HCT116 (cell line): ENCODE measurements around the gene TBCC. TPM values are rescaled to one million over a fixed set of nuclear protein-coding genes. Genes with fewer than 3 reads are reported as not detected.

Experiments
- ATAC-seq: fragments of 200-7000 bp; cut with Tn5 transposase; 2 replicates; pipeline ENCODE4 v1.9.1; 2020; ENCODE audit warnings: mild to moderate bottlenecking, moderate library complexity
- BruUV-seq: library from RNA; stranded (reverse); fragments of 400-500 nt; replicated peaks from 2 replicates; lab custom pipeline; 2021; lab: Mats Ljungman, UMichigan
- CTCF ChIA-PET: fragments of 300-600 bp; sonication (Branson Sonifier 250); formaldehyde crosslinking; loops from one replicate; lab custom pipeline; 2021; ENCODE audit warnings: antibody characterized with exemption; lab: Charles Lee
- POLR2A ChIA-PET: fragments of 300-600, 350-600 bp; sonication (Branson Sonifier 250); formaldehyde crosslinking; loops from one replicate; lab custom pipeline; 2021; ENCODE audit warnings: antibody characterized with exemption; lab: Charles Lee
- RAD21 ChIA-PET, 2 experiments: fragments of 300-600 bp; sonication (Branson Sonifier 250); formaldehyde crosslinking; loops; one replicate each; lab custom pipeline; 2023; ENCODE audit warnings: low total read pairs in 2 of 2; ENCODE audit not compliant: uncharacterized antibody in 2 of 2, unreplicated experiment in 2 of 2, low non-redundant PET in 1 of 2; lab: Charles Lee
- DNase-seq: peaks from one replicate; pipeline ENCODE4 v3.0.0-alpha.2; 2010; ENCODE audit warnings: low read depth, low spot score
- H2AFZ ChIP-seq: fragments of 200-600 bp; shearing (Covaris generic), sonication (generic); 2 replicates; pipeline ENCODE4 v1.6.1; 2017; ENCODE audit warnings: low read depth, mixed run types, mixed read lengths, antibody characterized with exemption, low read length; ENCODE audit not compliant: poor library complexity, severe bottlenecking
- H3K27ac ChIP-seq: 2 replicates; pipeline ENCODE4 v1.5.1; 2012; ENCODE audit warnings: low read depth, low read length
- H3K27me3 ChIP-seq: fragments of 200-600 bp; sonication (generic); 2 replicates; pipeline ENCODE4 v1.6.1; 2016; ENCODE audit warnings: mixed run types, low read length, mixed read lengths; ENCODE audit not compliant: insufficient read depth
- H3K36me3 ChIP-seq, 2 experiments: fragments of 200-500 bp in 1 of 2; fragments of 200-600 bp in 1 of 2; sonication (Bioruptor generic) in 1 of 2; sonication (generic) in 1 of 2; 2 replicates each; pipeline versions ENCODE4 v1.5.1 to v1.6.1; 2014 to 2016; ENCODE audit warnings: low read length in 2 of 2, inconsistent platforms in 1 of 2, mixed read lengths in 1 of 2, mixed run types in 1 of 2; ENCODE audit not compliant: insufficient read depth in 2 of 2, control insufficient read depth in 1 of 2
- H3K4me1 ChIP-seq, 2 experiments: fragments of 200-600 bp in 1 of 2; sonication (generic) in 1 of 2; 2 replicates each; pipeline versions ENCODE4 v1.5.1 to v1.6.1; 2012 to 2017; ENCODE audit warnings: low read length in 2 of 2, inconsistent platforms in 1 of 2, mild to moderate bottlenecking in 1 of 2, mixed read lengths in 1 of 2, mixed run types in 1 of 2, moderate library complexity in 1 of 2; ENCODE audit not compliant: insufficient read depth in 2 of 2, control insufficient read depth in 1 of 2
- H3K4me2 ChIP-seq: fragments of 200-600 bp; sonication (generic); 2 replicates; pipeline ENCODE4 v1.6.1; 2017; ENCODE audit warnings: mixed run types, low read length, mixed read lengths
- H3K4me3 ChIP-seq, 2 experiments: fragments of 200-600 bp in 1 of 2; sonication (generic) in 1 of 2; replicated peaks in 1 of 2; 2 replicates each; pipeline ENCODE4 v1.5.1; 2011 to 2016; ENCODE audit warnings: low read length in 2 of 2, control low read depth in 1 of 2, low read depth in 1 of 2, mild to moderate bottlenecking in 1 of 2, mixed read lengths in 1 of 2, mixed run types in 1 of 2
- H3K79me2 ChIP-seq: fragments of 200-600 bp; sonication (generic); 2 replicates; pipeline ENCODE4 v1.6.1; 2017; ENCODE audit warnings: mild to moderate bottlenecking, mixed run types, low read length, moderate library complexity, mixed read lengths; ENCODE audit not compliant: insufficient read depth
- H3K9ac ChIP-seq: fragments of 200-600 bp; sonication (generic); 2 replicates; pipeline ENCODE4 v1.6.1; 2016; ENCODE audit warnings: low read length, mixed read lengths
- H3K9me2 ChIP-seq: fragments of 200-600 bp; sonication (generic), shearing (Covaris generic); 2 replicates; pipeline ENCODE4 v1.6.1; 2017; ENCODE audit warnings: mixed run types, mild to moderate bottlenecking, moderate library complexity; ENCODE audit not compliant: insufficient read depth
- H3K9me3 ChIP-seq, 2 experiments: fragments of 200-500 bp in 1 of 2; fragments of 200-600 bp in 1 of 2; sonication (Bioruptor generic) in 1 of 2; sonication (generic) in 1 of 2; 2 replicates each; pipeline ENCODE4 v1.6.1; 2014 to 2017; ENCODE audit warnings: low read length in 2 of 2, mixed read lengths in 2 of 2, inconsistent platforms in 1 of 2, low read depth in 1 of 2, mild to moderate bottlenecking in 1 of 2, mixed run types in 1 of 2, moderate library complexity in 1 of 2; ENCODE audit not compliant: control insufficient read depth in 1 of 2, insufficient read depth in 1 of 2
- H4K20me1 ChIP-seq: fragments of 200-600 bp; sonication (generic), shearing (Covaris generic); 2 replicates; pipeline ENCODE4 v1.6.1; 2017; ENCODE audit warnings: mixed run types, mild to moderate bottlenecking, moderate library complexity; ENCODE audit not compliant: insufficient read depth
- EGR1 ChIP-seq: IDR thresholded peaks from 2 replicates; pipeline ENCODE4 v1.6.1; 2012; ENCODE audit warnings: low read depth
- ELF1 ChIP-seq: IDR thresholded peaks from 2 replicates; pipeline ENCODE4 v1.6.1; 2012; ENCODE audit warnings: low read depth, borderline replicate concordance
- EZH2phosphoT487 ChIP-seq: fragments of 200-600 bp; IDR thresholded peaks from 2 replicates; pipeline ENCODE4 v1.6.1; 2018; ENCODE audit warnings: antibody characterized with exemption, borderline replicate concordance
- POLR2AphosphoS5 ChIP-seq: IDR thresholded peaks from 2 replicates; pipeline ENCODE4 v1.6.1; 2011; ENCODE audit warnings: mild to moderate bottlenecking, low read depth, low read length, moderate library complexity
- TCF7L2 ChIP-seq: IDR thresholded peaks from 2 replicates; pipeline ENCODE4 v1.7.0; 2011; ENCODE audit warnings: borderline replicate concordance, inconsistent platforms; ENCODE audit not compliant: insufficient read depth, insufficient read length; ENCODE audit errors: extremely low read depth
- ZNF274 ChIP-seq: fragments of 200-500 bp; sonication (Bioruptor generic); IDR thresholded peaks from 2 replicates; pipeline ENCODE4 v1.6.1; 2014; ENCODE audit warnings: mild to moderate bottlenecking, low read depth, low read length, inconsistent platforms
- intact Hi-C: fragments of 100-400 bp; cut with micrococcal nuclease; formaldehyde crosslinking; loops from 2 replicates; pipeline ENCODE4 v1.10.0; 2022
- total RNA-seq: library from RNA; stranded (reverse); gene quantifications from one replicate; pipeline ENCODE4 v1.2.1, GENCODE V29; 2021; ENCODE audit not compliant: unreplicated experiment
- TF ChIP-seq, protein P1 (sequence below): IDR thresholded peaks from 2 replicates; pipeline ENCODE4 v1.6.1; 2012

TBCC gene
- total RNA-seq, 1 experiment from 2014 or later: 17.1 TPM

DNA sequence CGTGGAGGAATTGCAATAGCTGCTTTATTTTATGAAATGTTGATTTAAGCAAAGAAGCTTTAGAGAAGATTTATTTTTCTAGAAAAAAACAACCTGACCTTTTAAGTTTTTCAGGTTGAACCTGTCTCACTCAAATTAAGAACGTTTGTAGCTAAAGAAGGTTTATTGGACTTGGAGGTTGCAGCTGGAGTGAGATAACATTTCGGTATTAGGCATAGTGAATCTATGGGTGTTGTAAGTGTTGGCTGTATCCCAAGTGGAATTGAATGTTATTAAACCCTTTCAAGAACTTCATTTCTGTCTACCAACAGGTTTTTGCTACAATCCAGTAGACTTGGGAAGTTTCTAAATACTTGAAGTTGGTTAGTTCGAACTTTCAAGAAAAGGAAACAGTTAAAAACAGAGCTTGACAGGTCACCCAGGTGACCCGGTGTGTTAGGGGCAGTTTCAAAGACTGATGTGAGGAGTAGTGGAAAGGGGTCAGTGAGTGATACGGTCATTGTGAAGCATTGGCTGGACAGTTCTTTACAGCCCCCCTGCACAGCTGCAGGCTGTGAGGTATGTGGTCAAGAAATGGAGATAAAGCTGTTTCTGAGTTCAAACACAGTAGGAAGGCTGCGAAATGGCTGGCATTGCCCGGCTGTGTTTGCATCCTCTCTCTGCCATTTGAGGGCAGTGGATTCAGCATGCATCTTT lies 2.4 kb upstream of the TBCC start:
- Histone ChIP-seq H2AFZ (no peak overlapping the region), H3K4me1 (peaks cover 22 to 41% of the 10 kb centered on the region in 2 experiments), H3K36me3 (no peaks in the 10 kb centered on the region), H3K4me2 (peak overlapping the region; percentile 93), H4K20me1 (no peaks in the 10 kb centered on the region), H3K27ac (peak overlapping the region; percentile 79; the same call in 1 of the 2 replicates), H3K9me2 (no peaks in the 10 kb centered on the region), H3K9ac (peak overlapping the region; percentile 94; the same call in 1 of the 2 replicates), H3K4me3 (peak overlapping the region; percentile 70 to 88; a peak in 1 of 4 replicates), H3K9me3 (no peaks in the 10 kb centered on the region), H3K79me2 (peaks cover 23% of the 10 kb centered on the region), H3K27me3 (no peaks in the 10 kb centered on the region)
- BruUV-seq: no TSS peak
- intact Hi-C loops: loop anchor here (5.0 kb wide), 1 partner anchor 144 kb away; a partner anchor contains a TSS
- ChIA-PET CTCF (no interaction called here), RAD21 (no interaction called here), POLR2A (interaction anchor here (0.7 to 3.3 kb wide), 4 partner anchors 14 to 181 kb away, joined by 3 to 22 read pairs (median 3); partner anchors contain the start of genes BICRAL and CNPY3)
- no peak for DNase-seq
- TF ChIP-seq EZH2phosphoT487 (no peak), TCF7L2 (no peak), EGR1 (no peak), POLR2AphosphoS5 (no peak), ELF1 (no peak), ZNF274 (no peak)
- TF ChIP-seq, protein P1, sequence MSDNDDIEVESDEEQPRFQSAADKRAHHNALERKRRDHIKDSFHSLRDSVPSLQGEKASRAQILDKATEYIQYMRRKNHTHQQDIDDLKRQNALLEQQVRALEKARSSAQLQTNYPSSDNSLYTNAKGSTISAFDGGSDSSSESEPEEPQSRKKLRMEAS: no peak
- ATAC-seq: no peak
